ENCODE data around the gene HSF4.

Gene HSF4

GRCh38 chr16:67150047-67150832 lies 14.3 kb upstream of the HSF4 start:
- peak; percentile 86 for DNase-seq (ENCODE audit: low spot score)

DNA sequence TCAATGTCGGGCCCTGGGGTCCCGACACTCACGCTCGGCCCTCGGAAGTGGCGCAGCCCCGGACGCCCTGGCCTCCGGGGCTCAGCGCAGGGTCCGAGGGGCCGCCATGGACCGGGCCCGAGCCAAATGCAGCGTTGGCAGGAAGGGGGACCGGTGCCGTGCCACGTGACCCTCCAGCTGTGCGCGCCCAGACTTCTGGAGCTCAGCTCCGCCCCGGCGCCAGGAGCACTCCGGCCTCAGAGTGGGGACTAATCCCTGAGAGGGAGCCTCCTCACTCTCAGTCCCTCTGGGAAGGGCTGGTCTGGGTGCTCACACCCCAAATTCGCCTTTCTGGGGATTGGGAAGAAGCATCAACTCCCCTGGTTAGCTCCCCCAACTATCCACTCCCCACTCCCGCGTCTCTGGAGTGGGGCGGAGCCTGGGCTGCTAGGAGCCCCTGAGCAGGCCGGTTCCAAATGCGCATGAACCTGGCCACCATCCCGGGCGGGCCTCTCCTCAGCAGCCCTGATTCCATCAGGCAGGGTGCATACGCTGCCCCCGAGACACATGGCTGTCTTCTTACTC lies 13.6 kb upstream of the HSF4 start, which contains the start of gene B3GNT9:
Gene B3GNT9 (minus strand): TSS at position 166 of the 564 bp plus-strand sequence. CDS start 513 bp downstream, outside the sequence.
- DNase-seq (ENCODE audit: low spot score) = peak; percentile 95

DNA sequence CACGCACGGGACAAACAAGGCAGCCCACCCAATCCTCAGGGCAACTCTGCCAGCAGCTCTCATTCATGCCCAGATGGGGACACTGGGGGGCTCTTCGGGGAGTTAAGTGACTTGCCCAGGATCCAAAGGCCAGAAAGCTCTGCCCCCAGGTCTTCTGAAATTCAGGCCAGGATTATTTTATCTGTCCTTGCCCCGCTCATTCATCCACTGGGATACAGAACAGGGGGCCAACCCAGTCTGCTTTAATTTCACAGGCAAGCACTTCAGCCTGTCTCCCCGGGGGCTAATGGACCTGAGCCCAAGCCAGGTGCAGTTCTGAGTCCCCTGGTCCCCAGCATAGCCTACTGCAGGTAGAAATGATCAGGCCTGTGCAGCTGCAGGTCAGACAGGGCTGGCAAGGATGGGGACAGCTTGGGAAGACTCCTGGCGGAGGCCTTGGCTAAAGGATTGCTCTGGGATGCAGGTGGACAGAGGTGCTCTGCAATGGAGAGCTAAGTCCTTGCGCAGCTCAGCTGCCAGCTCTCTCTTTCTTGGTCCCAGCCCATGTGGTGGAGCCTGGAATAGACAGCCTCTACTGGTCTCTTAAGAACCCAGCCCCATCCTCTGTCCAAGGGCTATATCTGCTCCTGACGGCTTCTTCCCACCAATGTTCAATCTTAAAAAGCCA lies 13.0 kb upstream of the HSF4 start:
- no peak for DNase-seq (ENCODE audit: low spot score)

GRCh38 chr16:67154578-67155294 lies 9.8 kb upstream of the HSF4 start:
- no peak for DNase-seq (ENCODE audit: low spot score)

GRCh38 chr16:67155295-67156142 lies 9.0 kb upstream of the HSF4 start:
- DNase-seq (ENCODE audit: low spot score) = peak; percentile 94

- DNase-seq (ENCODE audit: low spot score) = no peak
Observed at GRCh38 chr16:67156143-67156844, 8.3 kb upstream of the HSF4 start.

- no peak for DNase-seq (ENCODE audit: low spot score)
Observed at GRCh38 chr16:67157106-67157748, 7.3 kb upstream of the HSF4 start.

DNA sequence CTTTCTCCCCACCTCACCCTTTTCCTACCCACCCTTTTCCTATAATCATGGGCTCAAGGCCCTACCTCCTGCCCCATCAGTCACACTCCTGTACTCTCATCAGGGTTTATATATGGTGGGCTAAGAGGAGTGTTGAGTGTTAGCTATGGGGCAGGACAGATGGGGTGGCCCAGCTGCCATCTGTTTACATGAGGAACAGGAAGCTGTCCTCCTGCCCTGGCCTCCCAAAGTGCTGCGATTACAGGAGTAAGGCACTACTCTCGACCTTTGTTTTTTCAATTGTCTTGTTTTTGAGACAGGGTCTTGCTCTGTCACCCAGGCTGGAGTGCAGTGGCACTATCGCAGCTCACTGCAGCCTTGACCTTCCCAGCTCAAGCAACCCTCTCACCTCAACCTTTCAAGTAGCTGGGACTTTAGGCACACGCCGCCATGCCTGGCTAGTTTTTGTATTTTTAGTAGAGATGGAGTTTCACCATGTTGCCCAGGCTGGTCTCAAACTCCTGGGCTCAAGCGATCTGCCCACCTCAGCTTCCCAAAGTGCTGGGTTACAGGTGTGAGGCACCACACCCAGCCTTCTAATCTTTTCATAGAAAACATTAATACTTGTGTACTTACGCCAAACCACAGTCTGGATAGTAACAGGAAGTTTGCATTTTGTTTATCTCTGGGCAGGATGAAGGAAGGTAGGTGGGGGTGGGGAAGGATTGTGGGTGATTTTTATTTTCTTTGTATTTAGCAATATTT lies 6.5 kb upstream of the HSF4 start:
- no peak for DNase-seq (ENCODE audit: low spot score)

GRCh38 chr16:67158637-67159600 lies 5.6 kb upstream of the HSF4 start:
- DNase-seq (ENCODE audit: low spot score) = peak; percentile 43

- DNase-seq (ENCODE audit: low spot score) = no peak
Observed at GRCh38 chr16:67161595-67162058, 2.9 kb upstream of the HSF4 start.

DNA sequence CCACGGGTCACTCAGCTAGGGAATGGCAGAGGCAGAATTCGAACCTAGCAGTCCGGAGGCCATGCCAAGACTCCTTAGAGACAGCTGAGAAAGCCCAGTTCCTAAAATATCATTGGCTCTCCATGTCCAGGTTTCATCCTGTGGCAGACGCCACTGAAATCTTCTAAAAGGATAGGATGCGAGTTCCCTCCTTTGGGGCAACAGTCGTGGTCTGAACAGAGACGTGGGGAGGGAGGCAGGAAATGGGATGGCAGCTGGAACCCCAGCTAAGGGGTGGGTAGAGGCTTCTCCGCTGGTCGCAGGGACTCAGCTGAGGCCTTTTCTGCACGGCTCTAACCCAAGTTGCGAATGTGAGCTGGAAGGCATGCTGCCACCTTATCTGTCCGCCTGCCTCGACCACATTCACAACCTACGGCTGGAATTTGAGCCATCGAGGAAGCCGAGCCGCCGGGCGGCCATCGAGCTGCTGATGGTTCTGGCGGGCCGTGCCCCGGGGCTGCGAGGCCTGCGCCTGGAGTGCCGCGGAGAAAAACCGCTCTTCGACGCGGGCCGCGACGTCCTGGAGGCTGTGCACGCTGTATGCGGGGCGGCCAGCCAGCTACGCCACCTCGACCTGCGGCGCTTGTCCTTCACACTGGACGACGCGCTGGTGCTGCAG lies 1.9 kb upstream of the HSF4 start:
- no peak for DNase-seq (ENCODE audit: low spot score)

DNA sequence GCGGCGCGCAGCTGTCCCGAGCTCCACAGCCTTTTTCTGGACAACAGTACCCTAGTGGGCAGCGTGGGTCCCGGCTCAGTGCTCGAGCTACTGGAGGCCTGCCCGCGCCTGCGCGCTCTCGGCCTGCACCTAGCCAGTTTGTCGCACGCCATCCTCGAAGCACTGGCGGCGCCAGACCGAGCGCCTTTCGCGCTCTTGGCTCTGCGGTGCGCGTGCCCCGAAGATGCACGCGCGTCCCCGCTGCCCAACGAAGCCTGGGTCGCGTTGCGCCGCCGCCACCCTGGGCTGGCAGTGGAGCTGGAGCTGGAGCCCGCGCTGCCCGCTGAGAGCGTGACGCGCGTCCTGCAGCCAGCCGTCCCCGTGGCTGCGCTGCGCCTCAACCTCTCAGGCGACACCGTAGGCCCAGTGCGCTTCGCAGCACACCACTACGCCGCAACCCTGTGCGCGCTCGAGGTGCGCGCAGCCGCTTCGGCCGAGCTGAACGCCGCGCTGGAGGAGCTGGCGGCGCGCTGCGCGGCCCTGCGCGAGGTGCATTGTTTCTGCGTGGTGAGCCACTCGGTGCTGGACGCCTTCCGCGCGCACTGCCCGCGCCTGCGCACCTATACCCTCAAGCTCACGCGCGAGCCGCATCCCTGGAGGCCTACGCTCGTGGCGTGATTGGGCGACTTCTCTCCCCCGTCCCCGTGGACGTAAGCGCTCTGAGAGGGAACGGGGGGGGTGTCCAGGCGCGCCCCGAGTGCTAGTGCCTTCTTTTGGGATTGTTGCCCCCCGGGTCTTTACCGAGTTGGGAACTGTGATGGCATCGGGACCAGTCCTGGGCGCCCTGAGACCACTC lies 1.2 kb upstream of the HSF4 start:
- no peak for DNase-seq (ENCODE audit: low spot score)

DNA sequence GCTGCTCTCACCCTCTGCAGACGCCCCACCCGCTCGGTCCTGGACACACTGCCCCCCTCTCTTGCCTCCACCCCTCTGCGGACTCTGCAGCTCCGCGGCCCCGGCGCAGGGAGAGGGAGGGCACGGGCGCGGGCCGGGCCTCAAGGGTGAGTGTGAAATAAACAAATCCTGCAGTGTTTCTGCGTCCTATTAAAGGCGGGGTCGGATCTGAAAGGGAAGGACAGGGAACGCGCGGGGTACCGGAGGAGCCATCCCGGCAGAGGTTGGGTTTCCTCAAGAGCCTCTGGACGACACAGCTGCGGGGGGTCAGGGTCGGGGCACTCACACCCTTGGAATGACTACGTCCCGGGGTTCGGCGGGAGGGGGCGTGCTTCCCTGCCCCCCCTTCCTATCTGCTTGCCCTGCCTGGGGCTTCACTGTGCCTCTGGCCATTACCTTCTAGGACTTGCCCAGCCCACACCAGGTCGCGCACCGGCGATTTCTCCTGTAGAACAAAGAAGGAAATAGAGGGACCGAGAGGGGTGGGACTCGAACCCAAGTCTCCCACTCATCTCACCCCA lies 466 bp upstream of the HSF4 start:
- DNase-seq (ENCODE audit: low spot score) = no peak

DNA sequence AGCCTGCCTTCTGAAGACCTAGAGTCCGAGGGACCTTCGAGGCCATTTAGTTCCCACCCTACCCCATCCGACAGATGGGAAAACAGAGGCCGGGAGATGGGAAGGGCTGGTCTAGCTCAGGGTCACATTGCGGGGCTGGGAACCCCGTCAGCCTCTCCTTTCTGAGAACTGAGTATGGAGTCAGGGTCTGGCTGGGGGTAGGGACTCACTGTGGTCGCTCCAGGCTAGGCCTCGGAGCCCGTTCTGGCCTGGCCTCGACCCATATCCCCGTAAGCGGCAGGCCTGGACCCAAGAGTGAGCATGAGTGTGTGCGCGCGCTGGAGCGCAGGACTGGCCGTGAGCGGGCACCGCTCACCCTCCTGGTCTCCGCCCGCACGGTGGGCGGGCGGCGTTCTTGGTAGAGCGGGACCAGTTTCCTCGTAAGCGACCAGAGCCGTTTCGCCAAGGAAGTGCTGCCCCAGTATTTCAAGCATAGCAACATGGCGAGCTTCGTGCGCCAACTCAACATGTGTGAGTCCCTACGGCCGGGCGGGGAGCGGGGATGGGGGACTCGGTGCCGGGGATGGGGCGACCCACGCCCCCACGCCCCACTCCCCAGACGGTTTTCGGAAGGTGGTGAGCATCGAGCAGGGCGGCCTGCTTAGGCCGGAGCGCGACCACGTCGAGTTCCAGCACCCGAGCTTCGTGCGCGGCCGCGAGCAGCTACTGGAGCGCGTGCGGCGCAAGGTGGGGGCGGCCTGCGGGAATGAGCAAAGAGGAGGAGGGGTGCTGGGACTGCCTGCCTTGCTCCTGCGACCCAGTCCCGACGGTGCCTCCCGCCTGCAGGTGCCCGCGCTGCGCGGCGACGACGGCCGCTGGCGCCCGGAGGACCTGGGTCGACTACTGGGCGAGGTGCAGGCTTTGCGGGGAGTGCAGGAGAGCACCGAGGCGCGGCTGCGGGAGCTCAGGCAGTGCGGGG lies 855 bp downstream of the HSF4 start:
- DNase-seq (ENCODE audit: low spot score) = no peak

- no peak for DNase-seq (ENCODE audit: low spot score)
Observed at GRCh38 chr16:67166110-67166547, 1.6 kb downstream of the HSF4 start.

Measured in AG20443 (cell line).